PFSK-1 (cell line): ENCODE results near the gene EEF1AKMT4.

ENCODE experiments used
- FOXP2 ChIP-seq: optimal IDR thresholded peaks from 2 replicates; pipeline ENCODE3; 2011; ENCODE audit warnings: borderline replicate concordance, control low read depth, inconsistent platforms; ENCODE audit not compliant: insufficient read depth; ENCODE audit errors: extremely low read length, extremely low read depth
- POLR2AphosphoS5 ChIP-seq: IDR thresholded peaks from 2 replicates; pipeline ENCODE4 v1.6.1; 2012; ENCODE audit warnings: low read depth, mild to moderate bottlenecking, control low read depth, low read length, moderate library complexity
- SIN3A ChIP-seq: IDR thresholded peaks from 2 replicates; pipeline ENCODE4 v1.6.1; 2012; ENCODE audit warnings: mild to moderate bottlenecking, low read length, moderate library complexity, borderline replicate concordance; ENCODE audit not compliant: insufficient read depth
- TAF1 ChIP-seq: IDR thresholded peaks from 2 replicates; pipeline ENCODE4 v1.6.1; 2012; ENCODE audit warnings: low read length, control low read depth, borderline replicate concordance; ENCODE audit not compliant: insufficient read depth
- TF ChIP-seq, protein P1 (sequence below), 2 experiments: IDR thresholded peaks; 2 replicates each; pipeline versions ENCODE4 v1.6.1 to v1.8.0; 2011 to 2012; ENCODE audit warnings: low read depth in 2 of 2, low read length in 2 of 2, control low read depth in 1 of 2, inconsistent platforms in 1 of 2, mild to moderate bottlenecking in 1 of 2, moderate library complexity in 1 of 2; ENCODE audit not compliant: insufficient read depth in 1 of 2

EEF1AKMT4 gene

DNA sequence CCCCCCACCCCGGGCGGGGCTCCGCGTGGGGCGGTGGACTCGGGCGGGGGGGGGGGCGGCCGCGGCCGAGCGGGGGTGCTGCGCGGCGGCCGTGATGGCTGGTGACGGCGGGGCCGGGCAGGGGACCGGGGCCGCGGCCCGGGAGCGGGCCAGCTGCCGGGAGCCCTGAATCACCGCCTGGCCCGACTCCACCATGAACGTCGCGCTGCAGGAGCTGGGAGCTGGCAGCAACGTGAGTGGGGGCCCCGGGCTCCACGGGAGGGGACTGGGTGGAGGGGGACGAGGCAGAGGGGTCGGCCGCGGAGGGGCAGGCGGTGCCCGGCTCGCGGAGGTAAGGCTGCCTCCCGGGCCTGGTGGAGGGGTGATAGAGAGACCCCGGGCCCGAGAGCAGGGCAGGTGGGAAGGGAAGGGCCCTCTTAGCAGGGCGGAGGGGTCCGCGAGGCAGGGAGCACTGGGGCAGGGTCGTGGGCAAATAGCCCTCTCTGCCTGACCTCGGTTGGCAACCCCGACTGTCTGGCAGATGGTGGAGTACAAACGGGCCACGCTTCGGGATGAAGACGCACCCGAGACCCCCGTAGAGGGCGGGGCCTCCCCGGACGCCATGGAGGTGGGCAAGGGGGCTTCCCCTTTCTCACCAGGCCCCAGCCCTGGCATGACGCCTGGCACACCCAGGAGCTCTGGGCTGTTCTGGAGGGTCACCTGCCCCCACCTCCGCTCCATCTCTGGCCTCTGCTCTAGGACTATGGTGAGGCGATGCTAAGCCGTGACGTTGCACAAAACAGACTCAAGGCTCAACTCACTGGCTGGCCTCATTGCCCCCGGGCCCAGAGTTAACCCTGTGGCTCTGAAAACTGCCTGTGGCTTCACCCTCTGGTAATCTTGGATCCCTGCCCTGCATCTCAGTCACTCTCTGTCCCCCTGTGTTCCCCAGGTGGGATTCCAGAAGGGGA lies 26.8 kb downstream of the EEF1AKMT4 start, which contains the start of gene ECE2:
ECE2 (plus strand) TSS at position 62 of the 950 bp plus-strand sequence; CDS start at position 194, 132 bp downstream.
- TF ChIP-seq SIN3A (no peak), POLR2AphosphoS5 (no peak), FOXP2 (no peak), TAF1 (no peak)
- TF ChIP-seq, protein P1, sequence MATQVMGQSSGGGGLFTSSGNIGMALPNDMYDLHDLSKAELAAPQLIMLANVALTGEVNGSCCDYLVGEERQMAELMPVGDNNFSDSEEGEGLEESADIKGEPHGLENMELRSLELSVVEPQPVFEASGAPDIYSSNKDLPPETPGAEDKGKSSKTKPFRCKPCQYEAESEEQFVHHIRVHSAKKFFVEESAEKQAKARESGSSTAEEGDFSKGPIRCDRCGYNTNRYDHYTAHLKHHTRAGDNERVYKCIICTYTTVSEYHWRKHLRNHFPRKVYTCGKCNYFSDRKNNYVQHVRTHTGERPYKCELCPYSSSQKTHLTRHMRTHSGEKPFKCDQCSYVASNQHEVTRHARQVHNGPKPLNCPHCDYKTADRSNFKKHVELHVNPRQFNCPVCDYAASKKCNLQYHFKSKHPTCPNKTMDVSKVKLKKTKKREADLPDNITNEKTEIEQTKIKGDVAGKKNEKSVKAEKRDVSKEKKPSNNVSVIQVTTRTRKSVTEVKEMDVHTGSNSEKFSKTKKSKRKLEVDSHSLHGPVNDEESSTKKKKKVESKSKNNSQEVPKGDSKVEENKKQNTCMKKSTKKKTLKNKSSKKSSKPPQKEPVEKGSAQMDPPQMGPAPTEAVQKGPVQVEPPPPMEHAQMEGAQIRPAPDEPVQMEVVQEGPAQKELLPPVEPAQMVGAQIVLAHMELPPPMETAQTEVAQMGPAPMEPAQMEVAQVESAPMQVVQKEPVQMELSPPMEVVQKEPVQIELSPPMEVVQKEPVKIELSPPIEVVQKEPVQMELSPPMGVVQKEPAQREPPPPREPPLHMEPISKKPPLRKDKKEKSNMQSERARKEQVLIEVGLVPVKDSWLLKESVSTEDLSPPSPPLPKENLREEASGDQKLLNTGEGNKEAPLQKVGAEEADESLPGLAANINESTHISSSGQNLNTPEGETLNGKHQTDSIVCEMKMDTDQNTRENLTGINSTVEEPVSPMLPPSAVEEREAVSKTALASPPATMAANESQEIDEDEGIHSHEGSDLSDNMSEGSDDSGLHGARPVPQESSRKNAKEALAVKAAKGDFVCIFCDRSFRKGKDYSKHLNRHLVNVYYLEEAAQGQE (IDR thresholded peaks at IDR 0.05; ENCODE audit: insufficient read depth in 1 of 2, low read depth in 2 of 2, low read length in 2 of 2): no peak

DNA sequence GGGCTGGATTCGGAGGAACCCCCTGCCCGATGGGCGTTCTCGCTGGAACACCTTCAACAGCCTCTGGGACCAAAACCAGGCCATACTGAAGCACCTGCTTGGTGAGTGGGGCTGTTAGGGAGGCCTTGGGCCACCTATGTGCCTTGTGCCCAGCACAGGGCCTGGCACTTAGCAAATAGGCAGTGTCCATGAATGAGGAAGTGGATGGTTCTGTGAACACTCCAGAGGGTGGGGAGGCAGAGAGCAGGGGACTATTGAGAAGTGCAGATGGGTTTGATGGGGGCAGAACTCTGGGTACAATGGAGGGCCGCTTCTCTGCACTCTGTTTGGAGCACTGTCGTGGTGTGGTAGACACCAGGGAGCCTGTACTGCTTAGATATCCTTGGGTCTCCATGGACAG lies 27.9 kb downstream of the EEF1AKMT4 start:
- TF ChIP-seq FOXP2: no peak
- TF ChIP-seq, protein P1 (IDR thresholded peaks at IDR 0.05; ENCODE audit: insufficient read depth in 1 of 2, low read depth in 2 of 2, low read length in 2 of 2): no peak
- TF ChIP-seq TAF1: no peak
- TF ChIP-seq SIN3A: no peak
- no peak for TF ChIP-seq POLR2AphosphoS5

DNA sequence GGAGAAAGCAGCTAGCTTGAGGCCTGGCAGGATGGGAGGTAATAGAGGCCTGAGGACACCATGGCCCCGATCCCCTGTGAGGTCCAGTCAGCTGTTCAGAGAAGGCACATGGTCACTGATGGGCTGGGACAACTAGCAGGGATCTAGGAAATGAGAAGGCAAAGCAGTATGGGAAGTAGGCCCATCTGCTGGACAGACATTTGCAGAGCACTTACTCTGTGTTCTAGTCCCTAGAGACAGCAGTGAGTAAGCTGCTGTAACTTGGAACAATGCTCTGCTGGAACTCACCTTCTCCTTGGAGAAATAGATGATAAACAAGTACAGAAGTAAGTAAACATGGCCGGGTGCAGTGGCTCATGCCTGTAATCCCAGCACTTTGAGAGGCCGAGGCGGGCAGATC lies 33.5 kb downstream of the EEF1AKMT4 start:
- no peak for TF ChIP-seq POLR2AphosphoS5
- TF ChIP-seq, protein P1 (IDR thresholded peaks at IDR 0.05; ENCODE audit: insufficient read depth in 1 of 2, low read depth in 2 of 2, low read length in 2 of 2): no peak
- no peak for TF ChIP-seq TAF1
- no peak for TF ChIP-seq FOXP2
- no peak for TF ChIP-seq SIN3A

DNA sequence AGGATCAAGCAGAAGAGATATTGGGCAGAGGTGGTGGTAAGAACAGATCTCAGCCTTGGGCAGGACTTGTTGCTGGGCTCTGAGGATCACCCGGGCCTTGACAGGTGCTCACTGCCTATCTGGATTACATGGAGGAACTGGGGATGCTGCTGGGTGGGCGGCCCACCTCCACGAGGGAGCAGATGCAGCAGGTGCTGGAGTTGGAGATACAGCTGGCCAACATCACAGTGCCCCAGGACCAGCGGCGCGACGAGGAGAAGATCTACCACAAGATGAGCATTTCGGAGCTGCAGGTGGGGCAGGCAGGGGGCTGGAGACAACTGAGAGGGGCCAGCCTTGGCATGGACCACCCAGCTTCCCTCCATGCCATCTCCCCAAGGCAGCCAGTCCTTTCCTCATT lies 34.2 kb downstream of the EEF1AKMT4 start:
- TF ChIP-seq, protein P1 (IDR thresholded peaks at IDR 0.05; ENCODE audit: insufficient read depth in 1 of 2, low read depth in 2 of 2, low read length in 2 of 2): no peak
- no peak for TF ChIP-seq SIN3A
- TF ChIP-seq FOXP2: no peak
- no peak for TF ChIP-seq TAF1
- TF ChIP-seq POLR2AphosphoS5: no peak
